HUES48 (cell line): ENCODE results near the gene SRGAP2C.
"Not testable (repeated sequence)": the region's sequence is repeated elsewhere in the genome, so short reads cannot be mapped to it uniquely, and the experiment has no call there.

Experiments
- H3K27ac ChIP-seq: one replicate; pipeline ENCODE4 v1.7.0; 2013; ENCODE audit warnings: low read depth, low read length, inconsistent platforms
- H3K27me3 ChIP-seq: 2 replicates; pipeline ENCODE4 v1.6.1; 2013; ENCODE audit warnings: mild to moderate bottlenecking, low read length; ENCODE audit not compliant: control insufficient read depth, insufficient read depth
- H3K36me3 ChIP-seq: 2 replicates; pipeline ENCODE4 v1.6.1; 2013; ENCODE audit warnings: low read length; ENCODE audit not compliant: control insufficient read depth, insufficient read depth
- H3K4me1 ChIP-seq: 2 replicates; pipeline ENCODE4 v1.6.1; 2013; ENCODE audit warnings: mild to moderate bottlenecking, low read length; ENCODE audit not compliant: control insufficient read depth, insufficient read depth
- H3K4me3 ChIP-seq: 2 replicates; pipeline ENCODE4 v1.5.1; 2013; ENCODE audit warnings: mild to moderate bottlenecking, low read depth, low read length
- H3K9ac ChIP-seq: 2 replicates; pipeline ENCODE4 v1.6.1; 2013; ENCODE audit warnings: mild to moderate bottlenecking, low read depth, low read length, moderate library complexity
- H3K9me3 ChIP-seq: 2 replicates; pipeline ENCODE4 v1.6.1; 2013; ENCODE audit warnings: low read length; ENCODE audit not compliant: control insufficient read depth, insufficient read depth

Gene SRGAP2C

DNA sequence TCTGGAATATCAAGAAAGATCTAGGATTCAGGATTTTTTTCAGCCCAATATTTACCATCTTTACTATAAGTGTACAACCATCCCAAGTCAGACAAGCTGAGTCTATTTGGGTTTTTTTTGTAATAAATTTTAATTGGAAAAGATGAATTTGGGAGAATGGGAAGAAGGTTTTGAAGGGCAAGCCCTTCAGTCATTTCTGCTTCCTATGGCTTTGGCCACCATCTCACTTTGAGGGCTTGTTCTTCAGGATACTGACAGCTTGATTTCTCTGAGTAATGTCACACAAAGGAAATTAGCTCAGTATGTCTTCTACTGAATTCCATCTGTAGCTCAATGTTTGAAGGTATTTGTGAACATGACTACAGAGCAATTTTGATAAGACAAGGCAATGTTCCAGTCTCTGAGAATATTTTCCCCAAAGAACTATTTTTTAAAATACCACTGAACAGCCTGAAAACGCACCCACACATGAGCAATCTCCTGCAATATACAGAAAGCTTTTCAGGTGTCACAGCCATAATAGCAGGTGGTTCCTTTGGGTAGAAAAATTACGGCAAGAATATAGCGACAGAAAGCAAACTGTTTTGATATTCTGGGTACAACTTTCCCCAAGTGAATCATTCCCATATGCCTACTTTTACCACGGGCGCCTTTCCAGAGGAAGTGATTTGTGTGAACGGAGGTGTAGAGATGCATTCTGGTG is 23.4 kb upstream of the SRGAP2C start:
- not testable (repeated sequence) for H3K27me3 ChIP-seq, H3K9ac ChIP-seq, H3K4me3 ChIP-seq, H3K27ac ChIP-seq, H3K36me3 ChIP-seq, H3K9me3 ChIP-seq, H3K4me1 ChIP-seq

GRCh38 chr1:121163850-121164757 is 20.7 kb upstream of the SRGAP2C start:
- not testable (repeated sequence) for H3K9ac ChIP-seq, H3K4me3 ChIP-seq, H3K27me3 ChIP-seq, H3K27ac ChIP-seq, H3K4me1 ChIP-seq, H3K9me3 ChIP-seq, H3K36me3 ChIP-seq

GRCh38 chr1:121165296-121165695 is 19.5 kb upstream of the SRGAP2C start:
- H3K4me3 ChIP-seq, H3K36me3 ChIP-seq, H3K9ac ChIP-seq, H3K27me3 ChIP-seq, H3K4me1 ChIP-seq, H3K27ac ChIP-seq, H3K9me3 ChIP-seq: not testable (repeated sequence)

DNA sequence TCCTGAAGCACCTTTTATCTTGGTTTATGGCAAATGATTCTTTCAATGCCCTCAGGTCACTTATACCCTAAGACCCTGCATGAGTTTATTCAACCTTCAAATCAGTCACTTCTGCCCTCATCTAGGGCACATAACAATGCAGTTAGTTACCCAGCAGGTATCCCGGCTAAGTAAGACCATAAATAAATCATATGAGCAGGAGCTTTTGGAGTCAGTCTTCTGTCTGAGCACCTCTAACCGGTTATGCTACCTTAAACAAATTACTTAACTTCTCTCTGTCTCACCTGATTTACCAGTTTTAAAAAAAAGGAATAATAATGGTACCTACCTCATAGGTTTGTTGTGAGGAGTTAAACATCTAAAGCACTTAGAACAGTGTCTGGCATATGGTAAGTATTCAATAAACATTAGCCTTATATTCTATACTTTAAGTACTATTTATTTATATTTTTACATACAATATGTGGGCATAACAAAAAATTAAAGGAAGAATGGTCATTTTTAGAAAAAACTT is 17.5 kb upstream of the SRGAP2C start:
- H3K27ac ChIP-seq, H3K36me3 ChIP-seq, H3K4me1 ChIP-seq, H3K9me3 ChIP-seq, H3K27me3 ChIP-seq, H3K4me3 ChIP-seq, H3K9ac ChIP-seq: not testable (repeated sequence)

DNA sequence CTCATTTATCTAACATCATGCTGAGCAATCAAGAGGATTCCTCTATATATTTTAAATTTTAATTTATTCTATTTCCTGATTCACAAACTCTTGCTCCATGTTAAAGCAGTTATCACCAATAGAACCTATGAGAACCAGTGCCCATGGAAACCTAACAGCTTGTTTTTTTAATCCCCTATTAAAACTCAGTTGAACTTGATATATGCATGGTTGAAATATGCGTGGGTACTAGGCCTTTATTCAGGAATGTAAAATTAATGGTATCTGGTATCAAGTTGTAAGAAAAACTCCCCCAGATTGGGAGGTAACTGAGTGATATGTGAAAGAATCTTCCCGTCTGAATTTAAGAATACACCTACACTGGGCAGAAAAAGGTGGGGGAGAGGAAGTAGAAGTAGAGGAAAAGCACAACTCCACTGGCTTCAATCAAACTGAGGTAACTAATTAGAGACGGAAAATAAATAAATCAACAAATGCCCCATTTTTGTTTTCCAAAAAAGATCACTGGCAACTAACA is 16.6 kb upstream of the SRGAP2C start:
- H3K27me3 ChIP-seq, H3K9me3 ChIP-seq, H3K9ac ChIP-seq, H3K27ac ChIP-seq, H3K4me3 ChIP-seq, H3K36me3 ChIP-seq, H3K4me1 ChIP-seq: not testable (repeated sequence)

- H3K4me3 ChIP-seq, H3K9ac ChIP-seq, H3K27ac ChIP-seq, H3K4me1 ChIP-seq, H3K36me3 ChIP-seq, H3K9me3 ChIP-seq, H3K27me3 ChIP-seq: not testable (repeated sequence)
Observed at GRCh38 chr1:121176649-121177048, 8.1 kb upstream of the SRGAP2C start.

DNA sequence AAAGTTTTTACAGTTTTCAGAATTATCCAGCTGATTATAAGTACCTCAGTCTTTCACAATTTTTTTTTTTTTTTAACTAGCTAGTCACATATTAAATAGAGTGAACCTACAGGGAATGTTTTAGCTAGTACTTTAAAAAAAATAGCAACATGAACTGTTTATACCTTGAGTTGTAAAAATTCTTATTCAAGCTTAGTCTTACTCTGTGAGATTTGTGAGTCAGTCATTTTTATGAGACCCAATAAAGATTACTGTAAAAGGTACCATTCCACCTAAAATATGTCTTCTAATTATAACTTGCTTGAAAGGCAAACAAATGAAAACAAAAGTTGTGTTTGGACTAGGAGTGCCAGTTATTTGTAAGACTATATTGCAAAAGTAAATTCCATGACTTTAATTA is 6.6 kb upstream of the SRGAP2C start:
- H3K9me3 ChIP-seq, H3K36me3 ChIP-seq, H3K4me1 ChIP-seq, H3K27ac ChIP-seq, H3K27me3 ChIP-seq, H3K4me3 ChIP-seq, H3K9ac ChIP-seq: not testable (repeated sequence)

GRCh38 chr1:121183867-121184266 is 908 bp upstream of the SRGAP2C start:
- H3K27ac ChIP-seq = peak overlapping the region; percentile 76
- peak overlapping the region; percentile 55 for H3K4me3 ChIP-seq
- not testable (repeated sequence) for H3K4me1 ChIP-seq, H3K27me3 ChIP-seq, H3K9me3 ChIP-seq, H3K36me3 ChIP-seq, H3K9ac ChIP-seq

DNA sequence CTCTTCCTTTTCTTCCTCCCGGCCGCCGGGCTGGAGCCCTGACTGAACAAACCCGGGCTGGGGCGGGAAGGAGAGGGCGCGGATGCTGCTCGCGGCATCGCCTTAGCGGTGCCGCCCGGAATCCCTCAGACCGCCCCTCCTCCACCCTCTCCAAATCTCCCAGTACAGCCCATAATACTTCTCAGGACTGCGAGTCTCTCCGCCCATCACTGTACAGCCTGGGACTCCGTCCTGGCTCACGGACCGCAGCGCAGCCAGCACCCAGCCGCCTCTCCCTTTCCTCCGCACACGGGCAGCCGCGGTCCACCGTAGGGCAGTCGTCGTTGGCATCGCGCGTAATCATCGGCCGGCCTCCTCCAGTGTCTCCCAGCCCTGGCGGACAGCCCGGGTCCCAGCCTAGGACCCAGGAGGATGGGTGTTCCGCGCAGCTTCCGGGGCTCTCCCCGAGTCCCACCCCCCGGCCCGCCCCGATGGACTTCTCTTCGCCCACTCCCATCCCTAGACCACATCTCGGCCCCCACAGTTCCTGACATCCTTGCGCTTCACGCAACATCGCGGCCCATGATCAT is 449 bp downstream of the SRGAP2C start:
- peak overlapping the region; percentile 45; the same call in 1 of the 2 replicates for H3K4me3 ChIP-seq
- not testable (repeated sequence) for H3K27me3 ChIP-seq, H3K36me3 ChIP-seq, H3K4me1 ChIP-seq, H3K9ac ChIP-seq, H3K9me3 ChIP-seq, H3K27ac ChIP-seq

DNA sequence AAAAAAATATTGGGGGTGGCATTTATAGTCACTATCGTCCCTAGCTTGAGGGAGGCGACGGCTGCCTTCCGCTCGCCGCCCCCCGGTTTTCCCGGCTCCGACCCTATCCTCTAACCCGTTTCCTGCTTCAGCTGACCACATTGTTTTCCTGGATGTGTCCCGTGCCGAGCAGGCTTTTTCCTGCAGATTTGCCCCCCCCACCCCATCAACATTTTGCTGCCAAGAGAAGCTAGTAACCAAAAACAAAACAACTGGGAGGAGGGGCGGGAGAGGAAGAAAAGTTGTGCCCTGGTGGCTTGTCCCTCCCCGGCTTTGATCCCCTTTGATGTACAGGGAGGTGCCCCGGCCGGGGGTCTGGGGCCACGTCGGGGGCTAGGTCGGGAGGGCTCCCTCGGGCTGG is 1.4 kb downstream of the SRGAP2C start:
- not testable (repeated sequence) for H3K27me3 ChIP-seq, H3K4me3 ChIP-seq, H3K4me1 ChIP-seq, H3K9ac ChIP-seq, H3K27ac ChIP-seq, H3K9me3 ChIP-seq, H3K36me3 ChIP-seq

- H3K36me3 ChIP-seq, H3K4me1 ChIP-seq, H3K27me3 ChIP-seq, H3K9me3 ChIP-seq, H3K4me3 ChIP-seq, H3K9ac ChIP-seq, H3K27ac ChIP-seq: not testable (repeated sequence)
Observed at GRCh38 chr1:121187914-121188313, 3.1 kb downstream of the SRGAP2C start.
